ENCODE measurements around the gene FBH1.
"Not testable (repeated sequence)": the region's sequence is repeated elsewhere in the genome, so short reads cannot be mapped to it uniquely, and the experiment has no call there.

FBH1 gene

DNA sequence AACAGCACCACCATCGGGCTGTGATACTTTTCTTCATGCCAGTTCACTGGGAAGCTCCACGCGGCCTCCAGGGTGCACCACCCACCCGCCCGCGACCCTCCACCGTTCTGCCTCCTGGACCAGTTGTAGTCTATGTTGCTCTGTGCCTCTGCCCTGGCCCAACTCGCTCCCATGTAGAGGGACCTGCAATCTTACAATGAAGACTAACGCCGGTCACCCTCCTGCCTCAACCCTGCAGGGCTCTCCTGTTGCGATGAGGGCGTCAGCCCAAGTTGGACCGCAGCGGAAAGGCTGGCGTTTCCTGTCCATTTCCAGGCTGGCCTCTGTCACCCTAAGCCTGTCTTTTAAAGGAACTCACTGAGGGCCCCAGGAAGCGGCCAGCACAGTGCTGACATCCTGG lies 52.4 kb downstream of the FBH1 start:
- Histone ChIP-seq H3K9ac (ENCODE audit: low read length) (no peak overlapping the region), H3K36me3 (ENCODE audit: control insufficient read depth, insufficient read depth, low read length, severe bottlenecking) (peaks cover 14% of the 10 kb centered on the region), H3K4me3 (ENCODE audit: low read length) (no peak overlapping the region), H3K27me3 (replicated peaks; ENCODE audit: control insufficient read depth, insufficient read depth, low read length) (no peaks in the 10 kb centered on the region), H3K4me1 (ENCODE audit: control insufficient read depth, insufficient read depth, low read length) (peaks cover 30% of the 10 kb centered on the region), H3K9me3 (ENCODE audit: control insufficient read depth, low read length) (no peaks in the 10 kb centered on the region)
- DNase-seq (ENCODE audit: low read depth) = no peak

DNA sequence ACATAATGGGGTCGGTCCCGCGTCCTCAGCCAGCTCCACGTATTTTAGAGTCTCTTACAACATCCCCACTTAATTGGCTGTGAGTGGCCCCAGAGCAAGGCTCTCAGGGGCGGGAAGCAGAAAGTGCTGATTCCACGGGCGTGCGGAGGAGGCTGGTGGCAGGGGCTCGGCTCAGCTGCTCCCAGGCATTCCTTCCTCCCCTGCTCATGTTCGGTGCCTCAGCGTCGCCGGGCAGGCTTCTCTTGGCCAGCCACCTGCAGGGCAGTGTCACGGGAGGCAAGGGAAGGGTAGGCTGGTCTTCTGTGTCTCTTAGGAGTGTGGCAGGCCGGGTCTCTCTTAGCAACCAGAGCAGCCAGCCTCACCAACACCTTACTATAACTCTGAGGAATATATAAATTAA lies 53.5 kb downstream of the FBH1 start:
- Histone ChIP-seq H3K4me3 (ENCODE audit: low read length) (peak overlapping the region; percentile 56), H3K9me3 (ENCODE audit: control insufficient read depth, low read length) (no peaks in the 10 kb centered on the region), H3K9ac (ENCODE audit: low read length) (peak overlapping the region; percentile 71), H3K36me3 (ENCODE audit: control insufficient read depth, insufficient read depth, low read length, severe bottlenecking) (peaks cover 4% of the 10 kb centered on the region), H3K27me3 (replicated peaks; ENCODE audit: control insufficient read depth, insufficient read depth, low read length) (no peaks in the 10 kb centered on the region), H3K4me1 (ENCODE audit: control insufficient read depth, insufficient read depth, low read length) (peaks cover 30% of the 10 kb centered on the region)
- DNase-seq (ENCODE audit: low read depth) = peak; percentile 59

DNA sequence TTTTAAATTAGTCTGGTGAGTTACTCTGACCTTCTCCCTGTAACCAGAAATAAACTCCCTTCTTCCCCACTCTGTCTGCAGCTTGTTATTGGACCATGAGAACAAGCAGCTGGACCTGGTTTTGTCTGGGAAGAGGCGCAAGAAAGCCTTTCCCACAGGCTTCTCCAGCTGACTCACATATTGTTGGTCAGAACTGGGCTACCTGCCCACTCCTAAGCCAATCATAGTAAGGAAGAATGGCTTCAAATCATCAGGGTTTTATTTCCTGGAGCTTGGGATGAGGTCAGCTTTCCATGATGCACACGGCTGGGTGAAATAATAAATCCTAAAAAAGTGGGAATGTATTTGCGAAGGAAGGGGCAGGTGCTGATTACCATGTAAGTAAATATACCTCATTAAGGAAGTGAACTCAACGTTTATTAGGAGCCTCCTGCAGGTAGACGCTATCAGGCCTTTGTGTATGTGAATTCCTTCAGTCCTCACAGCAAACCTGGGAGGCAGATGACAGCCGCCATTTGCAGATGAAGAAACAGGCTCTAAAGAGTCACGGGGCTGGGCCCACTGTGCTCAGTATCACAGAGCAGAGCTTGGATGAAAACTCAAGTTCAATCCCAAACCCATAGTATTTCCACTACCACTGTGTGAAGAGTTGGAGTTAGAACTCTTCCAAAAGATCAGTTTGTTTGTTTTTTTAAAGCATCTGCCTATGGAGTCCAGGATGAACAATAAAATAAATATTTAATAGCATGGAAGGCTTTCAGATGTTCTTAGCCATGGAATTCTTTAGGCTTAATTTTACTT lies 54.5 kb downstream of the FBH1 start:
- no peaks in the 10 kb centered on the region for H3K36me3 ChIP-seq (ENCODE audit: control insufficient read depth, insufficient read depth, low read length, severe bottlenecking)
- H3K27me3 ChIP-seq (replicated peaks; ENCODE audit: control insufficient read depth, insufficient read depth, low read length) = no peaks in the 10 kb centered on the region
- H3K9ac ChIP-seq (ENCODE audit: low read length) = peak overlapping the region; percentile 71
- H3K4me1 ChIP-seq (ENCODE audit: control insufficient read depth, insufficient read depth, low read length) = peaks cover 30% of the 10 kb centered on the region
- peak overlapping the region; percentile 69 for H3K4me3 ChIP-seq (ENCODE audit: low read length)
- DNase-seq (ENCODE audit: low read depth) = peak; percentile 97
- no peaks in the 10 kb centered on the region for H3K9me3 ChIP-seq (ENCODE audit: control insufficient read depth, low read length)

DNA sequence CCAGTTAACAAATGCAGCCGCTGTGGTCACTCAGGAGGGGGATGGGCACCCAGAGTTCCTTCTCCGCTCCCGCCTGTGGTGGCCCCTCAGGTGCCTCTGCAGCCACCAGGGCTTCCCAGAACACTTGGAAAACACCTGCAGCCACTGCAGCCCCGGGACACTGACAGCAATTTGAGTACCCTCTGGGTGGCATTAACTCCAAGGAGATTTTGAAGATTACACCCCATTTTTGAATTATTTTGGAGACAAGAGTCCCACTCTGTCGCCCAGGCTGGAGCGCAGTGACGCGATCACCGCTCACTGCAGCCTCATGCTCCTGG lies 55.1 kb downstream of the FBH1 start:
- no peaks in the 10 kb centered on the region for H3K9me3 ChIP-seq (ENCODE audit: control insufficient read depth, low read length)
- no peaks in the 10 kb centered on the region for H3K36me3 ChIP-seq (ENCODE audit: control insufficient read depth, insufficient read depth, low read length, severe bottlenecking)
- H3K4me3 ChIP-seq (ENCODE audit: low read length) = peak overlapping the region; percentile 69
- H3K9ac ChIP-seq (ENCODE audit: low read length) = peak overlapping the region; percentile 61
- peaks cover 30% of the 10 kb centered on the region for H3K4me1 ChIP-seq (ENCODE audit: control insufficient read depth, insufficient read depth, low read length)
- H3K27me3 ChIP-seq (replicated peaks; ENCODE audit: control insufficient read depth, insufficient read depth, low read length) = no peaks in the 10 kb centered on the region
- DNase-seq (ENCODE audit: low read depth) = no peak

DNA sequence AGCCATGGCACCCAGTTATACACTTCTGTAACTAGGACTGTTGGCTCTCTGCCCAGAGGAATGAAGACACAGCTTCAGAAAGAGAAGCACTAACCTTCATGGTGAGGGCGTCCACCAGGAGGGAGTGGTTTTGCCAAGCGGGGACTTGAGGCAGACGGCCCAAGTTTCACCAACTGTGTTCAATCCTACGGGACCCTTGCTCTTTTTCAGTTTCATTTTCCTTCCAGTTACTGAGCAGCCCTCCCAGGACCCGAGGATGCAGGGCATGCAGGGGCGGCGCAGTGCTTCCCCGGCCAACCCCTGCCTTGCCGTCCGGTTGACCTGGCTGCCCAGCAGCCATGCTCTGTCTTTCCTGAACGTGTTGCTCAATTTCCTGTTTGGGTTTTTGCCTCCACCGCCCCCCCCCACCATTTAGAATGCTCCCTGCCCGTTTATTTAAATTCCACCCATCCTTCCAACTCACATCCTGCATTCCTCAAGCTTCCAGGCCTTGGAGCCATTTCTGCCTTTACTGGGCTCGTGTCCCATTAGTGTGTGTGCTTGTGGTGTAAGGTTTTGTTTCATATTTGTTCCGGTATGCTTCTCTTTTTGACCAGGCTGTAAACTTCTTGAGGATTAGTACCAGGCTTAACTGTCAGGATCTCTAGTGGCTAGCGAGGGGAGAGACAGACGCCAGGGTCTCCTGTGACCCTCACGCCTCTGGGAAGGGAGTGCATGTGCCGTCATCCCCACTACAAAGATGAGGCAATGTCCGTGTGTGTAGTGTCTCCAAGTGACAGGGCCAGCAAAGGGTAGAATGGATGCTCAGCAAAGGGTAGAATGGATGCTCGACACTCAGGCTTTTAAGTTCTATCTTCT lies 55.7 kb downstream of the FBH1 start:
- peak overlapping the region; percentile 61 for H3K9ac ChIP-seq (ENCODE audit: low read length)
- peak; percentile 92 for DNase-seq (ENCODE audit: low read depth)
- no peaks in the 10 kb centered on the region for H3K9me3 ChIP-seq (ENCODE audit: control insufficient read depth, low read length)
- H3K36me3 ChIP-seq (ENCODE audit: control insufficient read depth, insufficient read depth, low read length, severe bottlenecking) = no peaks in the 10 kb centered on the region
- H3K27me3 ChIP-seq (replicated peaks; ENCODE audit: control insufficient read depth, insufficient read depth, low read length) = no peaks in the 10 kb centered on the region
- peaks cover 36% of the 10 kb centered on the region for H3K4me1 ChIP-seq (ENCODE audit: control insufficient read depth, insufficient read depth, low read length)
- peak overlapping the region; percentile 69 for H3K4me3 ChIP-seq (ENCODE audit: low read length)

DNA sequence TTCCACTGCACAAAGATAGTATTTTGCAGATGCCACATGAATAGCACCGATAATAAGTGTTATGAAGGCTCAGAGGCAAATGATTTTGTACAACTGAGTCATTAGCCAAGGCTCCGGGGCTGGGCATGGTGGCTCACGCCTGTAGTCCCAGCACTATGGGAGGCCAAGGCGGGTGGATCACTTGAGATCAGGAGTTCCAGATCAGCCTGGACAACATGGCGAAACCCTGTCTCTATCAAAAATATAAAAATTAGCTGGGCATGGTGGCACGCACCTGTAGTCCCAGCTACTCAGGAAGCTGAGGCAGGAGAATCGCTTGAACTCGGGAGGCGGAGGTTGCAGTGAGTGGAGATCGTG lies 56.4 kb downstream of the FBH1 start:
- Histone ChIP-seq H3K4me3 (ENCODE audit: low read length) (peak overlapping the region; percentile 69), H3K4me1 (ENCODE audit: control insufficient read depth, insufficient read depth, low read length) (peaks cover 39% of the 10 kb centered on the region), H3K9ac (ENCODE audit: low read length) (peak overlapping the region; percentile 61)
- not testable (repeated sequence) for H3K36me3 ChIP-seq (ENCODE audit: control insufficient read depth, insufficient read depth, low read length, severe bottlenecking); H3K27me3 ChIP-seq (replicated peaks; ENCODE audit: control insufficient read depth, insufficient read depth, low read length); H3K9me3 ChIP-seq (ENCODE audit: control insufficient read depth, low read length); DNase-seq (ENCODE audit: low read depth)

DNA sequence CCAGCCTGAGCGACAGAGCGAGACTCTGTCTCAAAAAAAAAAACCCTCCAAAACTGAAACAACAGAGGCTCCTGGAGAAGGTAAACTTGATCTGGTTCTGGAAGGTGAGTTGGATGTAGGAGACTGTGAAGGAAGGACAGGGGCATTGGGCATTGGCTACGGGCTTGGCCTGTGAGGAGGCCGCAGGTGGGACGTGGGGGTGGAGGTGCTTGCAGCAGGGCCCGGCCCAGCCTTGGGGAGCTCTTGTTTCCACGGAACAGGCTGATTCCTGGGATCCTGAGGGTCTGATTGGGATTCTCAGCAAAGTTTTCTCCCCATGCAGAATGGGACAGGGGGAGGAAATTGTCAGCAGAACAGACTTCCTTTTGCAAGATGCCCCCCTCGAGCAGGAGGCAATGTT lies 56.7 kb downstream of the FBH1 start:
- Histone ChIP-seq H3K9ac (ENCODE audit: low read length) (no peak overlapping the region), H3K36me3 (ENCODE audit: control insufficient read depth, insufficient read depth, low read length, severe bottlenecking) (no peaks in the 10 kb centered on the region), H3K4me3 (ENCODE audit: low read length) (no peak overlapping the region), H3K4me1 (ENCODE audit: control insufficient read depth, insufficient read depth, low read length) (peaks cover 39% of the 10 kb centered on the region), H3K9me3 (ENCODE audit: control insufficient read depth, low read length) (no peaks in the 10 kb centered on the region), H3K27me3 (replicated peaks; ENCODE audit: control insufficient read depth, insufficient read depth, low read length) (no peaks in the 10 kb centered on the region)
- no peak for DNase-seq (ENCODE audit: low read depth)

DNA sequence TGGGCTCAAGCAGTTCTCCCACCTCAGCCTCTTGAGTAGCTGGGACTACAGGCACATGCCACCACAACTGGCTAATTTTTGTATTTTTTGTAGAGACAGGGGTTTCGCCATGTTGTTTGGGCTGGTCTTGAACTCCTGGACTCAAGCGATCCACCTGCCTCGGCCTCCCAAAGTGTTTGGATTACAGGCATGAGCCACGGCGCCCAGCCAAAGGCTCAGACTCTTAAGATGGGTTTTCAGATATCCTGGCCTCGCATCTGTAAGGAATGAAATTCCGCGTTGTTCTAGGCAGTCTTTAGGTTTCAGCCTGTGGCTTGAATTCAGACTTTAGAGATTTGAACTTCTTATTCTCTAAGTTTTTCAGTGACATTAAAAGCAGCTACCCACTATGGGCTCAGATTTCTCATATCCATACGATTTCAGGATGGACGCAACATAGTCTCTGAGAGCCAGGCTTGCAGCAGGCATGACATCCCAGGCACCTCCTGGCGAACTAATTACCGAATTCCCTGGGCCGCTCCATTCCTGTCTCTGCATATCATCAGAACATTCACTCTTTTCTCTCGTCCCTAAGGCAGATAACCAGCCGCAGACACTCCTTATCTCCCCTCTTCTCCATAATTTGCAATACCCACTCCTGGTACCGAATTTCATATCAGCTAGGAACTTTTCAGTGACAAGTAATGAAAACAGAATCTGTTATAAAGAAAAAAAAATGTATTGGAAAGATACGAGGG lies 57.6 kb downstream of the FBH1 start:
- Histone ChIP-seq H3K4me1 (ENCODE audit: control insufficient read depth, insufficient read depth, low read length) (peaks cover 39% of the 10 kb centered on the region), H3K36me3 (ENCODE audit: control insufficient read depth, insufficient read depth, low read length, severe bottlenecking) (no peaks in the 10 kb centered on the region), H3K4me3 (ENCODE audit: low read length) (no peak overlapping the region), H3K9me3 (ENCODE audit: control insufficient read depth, low read length) (no peaks in the 10 kb centered on the region), H3K27me3 (replicated peaks; ENCODE audit: control insufficient read depth, insufficient read depth, low read length) (no peaks in the 10 kb centered on the region), H3K9ac (ENCODE audit: low read length) (no peak overlapping the region)
- no peak for DNase-seq (ENCODE audit: low read depth)

DNA sequence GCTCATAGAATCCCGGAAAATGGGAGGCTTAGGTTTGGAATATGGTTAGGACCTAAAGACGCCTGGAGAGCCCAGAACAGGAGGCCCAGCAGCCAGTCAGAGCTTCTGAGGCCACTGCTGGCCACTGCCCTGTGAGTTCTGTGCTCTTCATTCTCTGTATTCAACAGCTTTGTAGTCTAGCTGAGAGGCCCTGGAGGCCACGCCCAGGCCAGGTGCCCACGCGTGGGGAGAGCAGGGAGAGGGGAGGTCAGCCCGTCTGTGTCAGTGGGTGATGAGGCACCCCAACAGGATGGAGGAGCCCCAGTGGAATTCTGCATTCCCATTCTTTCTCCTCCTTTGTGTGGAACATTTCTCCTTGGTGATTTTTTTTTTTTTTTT lies 58.2 kb downstream of the FBH1 start:
- no peak for DNase-seq (ENCODE audit: low read depth)
- H3K4me1 ChIP-seq (ENCODE audit: control insufficient read depth, insufficient read depth, low read length) = peaks cover 39% of the 10 kb centered on the region
- no peaks in the 10 kb centered on the region for H3K27me3 ChIP-seq (replicated peaks; ENCODE audit: control insufficient read depth, insufficient read depth, low read length)
- H3K9ac ChIP-seq (ENCODE audit: low read length) = no peak overlapping the region
- H3K9me3 ChIP-seq (ENCODE audit: control insufficient read depth, low read length) = no peaks in the 10 kb centered on the region
- no peak overlapping the region for H3K4me3 ChIP-seq (ENCODE audit: low read length)
- no peaks in the 10 kb centered on the region for H3K36me3 ChIP-seq (ENCODE audit: control insufficient read depth, insufficient read depth, low read length, severe bottlenecking)

DNA sequence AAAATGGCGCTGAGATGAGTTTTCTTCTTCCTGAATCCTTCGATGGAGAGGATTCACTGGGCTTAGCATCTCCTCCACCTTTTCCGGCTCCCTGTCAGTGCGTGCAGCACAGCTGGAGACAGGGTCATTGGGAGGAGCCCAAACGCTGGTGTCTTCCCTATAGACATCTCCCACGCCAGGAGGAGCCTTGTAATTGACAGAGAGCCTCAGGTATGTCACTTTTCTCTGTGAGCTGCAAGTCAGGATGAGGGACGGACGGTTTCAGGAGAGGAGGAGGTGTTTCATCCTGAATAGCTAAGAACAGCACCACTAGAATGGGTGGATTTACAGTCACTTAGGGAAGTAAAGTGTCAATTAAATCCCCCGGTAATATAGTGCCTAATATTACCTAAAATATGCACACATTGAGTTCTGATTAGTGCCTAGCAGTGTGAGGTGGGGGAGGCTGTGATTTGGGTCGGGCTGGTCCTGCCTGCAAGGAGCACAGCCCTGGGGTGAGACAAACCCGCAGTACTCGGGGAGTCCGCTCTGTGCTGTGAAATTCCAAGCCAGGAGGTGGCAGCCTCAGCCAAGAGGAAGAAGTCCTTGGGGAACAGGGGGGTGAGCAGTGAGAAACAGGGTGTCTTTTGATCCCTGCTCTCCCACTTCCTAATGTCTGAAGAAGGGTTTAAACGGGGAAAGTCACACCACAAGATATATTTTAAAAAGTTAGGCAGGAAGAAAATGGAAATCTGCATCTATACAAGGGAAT lies 59.1 kb downstream of the FBH1 start:
- Histone ChIP-seq H3K27me3 (replicated peaks; ENCODE audit: control insufficient read depth, insufficient read depth, low read length) (no peaks in the 10 kb centered on the region), H3K9me3 (ENCODE audit: control insufficient read depth, low read length) (no peaks in the 10 kb centered on the region), H3K4me1 (ENCODE audit: control insufficient read depth, insufficient read depth, low read length) (peaks cover 29% of the 10 kb centered on the region), H3K4me3 (ENCODE audit: low read length) (no peak overlapping the region), H3K36me3 (ENCODE audit: control insufficient read depth, insufficient read depth, low read length, severe bottlenecking) (no peaks in the 10 kb centered on the region), H3K9ac (ENCODE audit: low read length) (no peak overlapping the region)
- peak; percentile 67 for DNase-seq (ENCODE audit: low read depth)

Measured in adipocyte (in vitro differentiated cells).